Measurements from ENCODE around the gene RBP5. TPM values are rescaled to one million over a fixed set of nuclear protein-coding genes. Genes with fewer than 3 reads are reported as not detected.

The RBP5 gene
- total RNA-seq, 1 experiment from 2014 or later: 2.7 TPM

DNA sequence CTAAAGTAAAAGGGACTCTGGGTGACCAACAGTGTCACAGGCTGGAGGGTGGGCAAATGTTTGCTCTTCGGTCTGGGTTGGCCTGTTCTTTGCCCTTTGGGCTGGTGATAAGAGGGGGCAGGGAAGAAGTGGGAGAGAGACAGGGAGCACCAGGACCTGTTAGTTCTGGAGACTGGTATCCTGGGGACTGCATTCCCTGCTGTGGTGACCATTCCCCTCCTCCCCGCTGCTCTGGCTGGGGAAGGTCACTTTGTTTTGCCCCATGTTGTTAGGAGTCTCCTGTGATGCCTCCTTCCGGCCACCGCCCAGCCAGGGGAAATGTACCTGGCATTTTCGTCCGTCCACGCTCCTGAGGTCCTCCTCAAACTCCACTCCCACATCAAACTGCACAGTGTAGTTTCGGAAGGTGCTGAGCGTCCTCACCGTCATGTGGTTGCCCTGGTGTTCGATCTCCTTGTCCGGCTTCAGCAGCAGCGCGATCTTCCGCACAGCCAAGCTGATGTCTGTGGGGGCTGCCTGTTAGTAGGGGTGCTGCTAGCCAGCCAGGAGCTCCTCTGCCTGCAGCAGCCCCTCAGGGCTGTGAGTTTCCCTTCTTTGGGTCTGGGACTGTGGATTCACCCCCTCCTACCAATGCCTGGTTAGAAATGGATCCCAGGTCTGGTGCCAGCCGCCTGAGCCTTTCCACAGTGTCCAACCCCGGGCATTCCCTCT lies 618 bp downstream of the RBP5 start:
- H4K91ac ChIP-seq (ENCODE audit: insufficient read length, low read depth, low read length): no peak overlapping the region
- no peak overlapping the region for H3K56ac ChIP-seq (ENCODE audit: insufficient read length, low read depth, low read length)
- TF ChIP-seq, protein P1, sequence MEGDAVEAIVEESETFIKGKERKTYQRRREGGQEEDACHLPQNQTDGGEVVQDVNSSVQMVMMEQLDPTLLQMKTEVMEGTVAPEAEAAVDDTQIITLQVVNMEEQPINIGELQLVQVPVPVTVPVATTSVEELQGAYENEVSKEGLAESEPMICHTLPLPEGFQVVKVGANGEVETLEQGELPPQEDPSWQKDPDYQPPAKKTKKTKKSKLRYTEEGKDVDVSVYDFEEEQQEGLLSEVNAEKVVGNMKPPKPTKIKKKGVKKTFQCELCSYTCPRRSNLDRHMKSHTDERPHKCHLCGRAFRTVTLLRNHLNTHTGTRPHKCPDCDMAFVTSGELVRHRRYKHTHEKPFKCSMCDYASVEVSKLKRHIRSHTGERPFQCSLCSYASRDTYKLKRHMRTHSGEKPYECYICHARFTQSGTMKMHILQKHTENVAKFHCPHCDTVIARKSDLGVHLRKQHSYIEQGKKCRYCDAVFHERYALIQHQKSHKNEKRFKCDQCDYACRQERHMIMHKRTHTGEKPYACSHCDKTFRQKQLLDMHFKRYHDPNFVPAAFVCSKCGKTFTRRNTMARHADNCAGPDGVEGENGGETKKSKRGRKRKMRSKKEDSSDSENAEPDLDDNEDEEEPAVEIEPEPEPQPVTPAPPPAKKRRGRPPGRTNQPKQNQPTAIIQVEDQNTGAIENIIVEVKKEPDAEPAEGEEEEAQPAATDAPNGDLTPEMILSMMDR (conservative IDR thresholded peaks at IDR 0.05): no peak
- H3T11ph ChIP-seq (ENCODE audit: low read length): no peak overlapping the region
- H3K27me3 ChIP-seq (ENCODE audit: insufficient read depth, low read length): no peaks in the 10 kb centered on the region; the same call in 1 of the 2 replicates
- no peaks in the 10 kb centered on the region; a peak in 2 of 5 replicates for H3K9me3 Mint-ChIP-seq
- peaks cover 33 to 50% of the 10 kb centered on the region in 2 experiments for H3K4me1 Mint-ChIP-seq
- H2AFZ ChIP-seq (ENCODE audit: low read length): no peak overlapping the region
- no peak overlapping the region for H3K9ac ChIP-seq (ENCODE audit: extremely low read depth, insufficient read length, low read length)
- H3K9me3 ChIP-seq (ENCODE audit: control insufficient read depth, low read depth, low read length): no peaks in the 10 kb centered on the region
- no peak for DNase-seq
- H3K4me3 Mint-ChIP-seq: peak overlapping the region; percentile 85 to 86; a peak in 4 of 5 replicates
- no peak overlapping the region for H3K4me2 ChIP-seq (ENCODE audit: insufficient read depth, insufficient read length, low read length)
- peaks cover 0 to under 1% (median 0%) of the 10 kb centered on the region in 3 experiments; a peak in 3 of 7 replicates for H3K36me3 Mint-ChIP-seq (ENCODE audit: insufficient read depth in 1 of 3, low read depth in 3 of 3)
- H2AK5ac ChIP-seq (ENCODE audit: insufficient read length, low read length): no peak overlapping the region
- no peak overlapping the region for H2BK20ac ChIP-seq (ENCODE audit: low read depth, low read length, poor library complexity, severe bottlenecking)
- H3K4me1 ChIP-seq (ENCODE audit: insufficient read depth, low read length): peaks cover 12% of the 10 kb centered on the region; the same call in 1 of the 2 replicates
- H2BK5ac ChIP-seq (ENCODE audit: insufficient read length, low read length): no peak overlapping the region
- H3K4ac ChIP-seq (ENCODE audit: low read depth, low read length): no peak overlapping the region
- no peaks in the 10 kb centered on the region for H3K79me1 ChIP-seq (ENCODE audit: insufficient read depth, low read depth, low read length, poor library complexity, severe bottlenecking)
- WGBS (ENCODE audit: extremely low coverage, insufficient read length, low lambda C conversion rate): no CpG with 5 or more reads among the region's 17 CpGs
- H3K79me2 ChIP-seq (ENCODE audit: insufficient read depth, low read length): no peaks in the 10 kb centered on the region
- H3K23ac ChIP-seq (ENCODE audit: insufficient read length, low read depth, low read length): no peak overlapping the region
- no peak overlapping the region for H3K14ac ChIP-seq (ENCODE audit: insufficient read depth, low read length)
- H3K27me3 Mint-ChIP-seq (ENCODE audit: low read depth): peaks cover 9% of the 10 kb centered on the region
- no peak overlapping the region for H4K8ac ChIP-seq (replicated peaks; ENCODE audit: insufficient read length, low read depth, low read length)
- H3K23me2 ChIP-seq (ENCODE audit: insufficient read length, low read depth, low read length, poor library complexity, severe bottlenecking): peaks cover 17% of the 10 kb centered on the region
- H2BK15ac ChIP-seq (ENCODE audit: low read depth, low read length): no peak overlapping the region
- no peak overlapping the region for H3K27ac ChIP-seq (ENCODE audit: insufficient read length, low read depth, low read length)
- H4K20me1 ChIP-seq (ENCODE audit: control insufficient read depth, insufficient read depth, insufficient read length): peaks cover 2% of the 10 kb centered on the region
- H2BK120ac ChIP-seq (ENCODE audit: low read depth, low read length, poor library complexity, severe bottlenecking): no peak overlapping the region
- H2BK12ac ChIP-seq (ENCODE audit: insufficient read length, low read depth, low read length): no peak overlapping the region
- no peak overlapping the region for H3K27ac Mint-ChIP-seq
- H3K18ac ChIP-seq (ENCODE audit: insufficient read length, low read depth, low read length): no peak overlapping the region
- no peak overlapping the region for H4K5ac ChIP-seq (ENCODE audit: insufficient read length, low read depth, low read length)
